ENCODE results near the gene SCD5. TPM values are rescaled to one million over a fixed set of nuclear protein-coding genes. Genes with fewer than 3 reads are reported as not detected.
"Not testable (repeated sequence)": the region's sequence is repeated elsewhere in the genome, so short reads cannot be mapped to it uniquely, and the experiment has no call there.

Gene SCD5
- 22.5 and 36.6 TPM in 2 replicates for total RNA-seq (ENCODE audit: low replicate concordance)
- long read RNA-seq, partial matches to known transcripts: 7 of 13 reads
- long read RNA-seq, other reads (novel, unspliced or antisense): 1 of 13 reads

DNA sequence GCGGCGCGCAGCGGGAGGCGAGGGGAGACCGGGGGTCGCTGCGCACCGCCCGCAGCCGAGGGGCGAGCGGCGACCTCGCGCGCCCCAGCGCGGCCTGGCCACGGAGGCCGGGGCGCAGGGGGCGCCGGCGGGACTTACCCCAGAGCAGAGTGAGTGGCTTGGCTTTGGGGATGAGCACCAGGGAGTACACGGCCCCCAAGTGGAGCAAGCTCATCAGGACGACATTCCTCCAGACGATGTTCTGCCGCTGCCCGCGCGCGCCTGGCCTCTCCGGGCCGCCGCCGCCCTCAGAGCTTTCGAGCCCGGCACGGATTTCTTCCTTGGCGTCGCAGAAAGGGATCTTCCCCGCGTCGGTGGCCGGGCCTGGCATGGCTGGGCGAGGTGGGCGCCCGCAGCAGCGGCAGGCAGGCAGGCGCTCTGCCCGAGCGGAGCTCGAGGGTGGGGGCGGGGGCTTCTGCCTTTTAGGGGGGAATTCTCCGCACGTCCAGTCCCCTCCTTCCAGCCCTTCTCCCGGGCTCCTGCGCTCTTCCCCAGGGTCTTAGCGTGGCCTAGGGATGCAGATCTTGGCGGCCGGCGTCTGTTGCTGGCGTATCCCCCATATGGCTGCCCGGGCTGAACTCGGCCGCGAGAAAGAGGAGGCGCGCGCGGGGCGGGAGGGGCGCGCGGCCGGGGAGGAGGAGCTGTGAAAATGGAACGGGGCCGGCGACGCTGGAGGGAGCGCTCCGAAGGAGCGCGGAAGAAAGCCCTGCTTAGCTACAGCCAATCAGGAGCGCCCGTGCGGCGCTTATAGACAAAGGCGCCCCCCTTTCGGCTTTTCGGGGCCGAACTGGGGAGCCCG lies at the start of gene SCD5:
Gene SCD5, minus strand, starts transcription at position 629 of the 838 bp plus-strand sequence. Its CDS starts 259 bp downstream, at position 370.
- H3K4me3 Mint-ChIP-seq: peak within 1 kb of the TSS; percentile 97

GRCh38 chr4:82842593-82842992 lies 44.0 kb upstream of the SCD5 start:
- no peak overlapping the region for H3K4me3 Mint-ChIP-seq
- DNase-seq (ENCODE audit: extremely low spot score, unreplicated experiment): no peak
- no peak overlapping the region for H3K27ac Mint-ChIP-seq
- no peaks in the 10 kb centered on the region for H3K27me3 Mint-ChIP-seq
- H3K4me1 Mint-ChIP-seq (ENCODE audit: unreplicated experiment): no peaks in the 10 kb centered on the region
- H3K36me3 Mint-ChIP-seq: peaks cover 40% of the 10 kb centered on the region
- no peaks in the 10 kb centered on the region for H3K9me3 Mint-ChIP-seq
- TF ChIP-seq CTCF (conservative IDR thresholded peaks at IDR 0.05): peak; percentile 66

More for the DNA sequence above, at the start of gene SCD5:
- H3K4me1 Mint-ChIP-seq (ENCODE audit: unreplicated experiment): peaks cover 22% of the 10 kb centered on the region
- H3K9me3 Mint-ChIP-seq: no peaks in the 10 kb centered on the region
- peak within 1 kb of the TSS; percentile 73 for H3K27ac Mint-ChIP-seq
- peaks cover 8% of the 10 kb centered on the region for H3K36me3 Mint-ChIP-seq
- TF ChIP-seq CTCF (conservative IDR thresholded peaks at IDR 0.05): no peak
- peaks cover 36% of the 10 kb centered on the region for H3K27me3 Mint-ChIP-seq
- peak; percentile 82 for DNase-seq (ENCODE audit: extremely low spot score, unreplicated experiment)

- Mint-ChIP-seq H3K4me3 (no peak overlapping the region), H3K27ac (no peak overlapping the region), H3K36me3 (peaks cover 31% of the 10 kb centered on the region), H3K9me3 (no peaks in the 10 kb centered on the region), H3K4me1 (ENCODE audit: unreplicated experiment) (no peaks in the 10 kb centered on the region), H3K27me3 (no peaks in the 10 kb centered on the region)
- no peak for DNase-seq (ENCODE audit: extremely low spot score, unreplicated experiment)
- no peak for TF ChIP-seq CTCF (conservative IDR thresholded peaks at IDR 0.05)
Observed at GRCh38 chr4:82839624-82840023, 41.0 kb upstream of the SCD5 start.

- H3K36me3 Mint-ChIP-seq: peaks cover 41% of the 10 kb centered on the region
- H3K9me3 Mint-ChIP-seq: peaks cover 5% of the 10 kb centered on the region
- H3K27ac Mint-ChIP-seq: peak overlapping the region; percentile 71
- no peaks in the 10 kb centered on the region for H3K27me3 Mint-ChIP-seq
- peak overlapping the region; percentile 25 for H3K4me3 Mint-ChIP-seq
- DNase-seq (ENCODE audit: extremely low spot score, unreplicated experiment): no peak
- peaks cover 5% of the 10 kb centered on the region for H3K4me1 Mint-ChIP-seq (ENCODE audit: unreplicated experiment)
- TF ChIP-seq CTCF (conservative IDR thresholded peaks at IDR 0.05): no peak
Observed at GRCh38 chr4:82833696-82834313, 35.2 kb upstream of the SCD5 start.

DNA sequence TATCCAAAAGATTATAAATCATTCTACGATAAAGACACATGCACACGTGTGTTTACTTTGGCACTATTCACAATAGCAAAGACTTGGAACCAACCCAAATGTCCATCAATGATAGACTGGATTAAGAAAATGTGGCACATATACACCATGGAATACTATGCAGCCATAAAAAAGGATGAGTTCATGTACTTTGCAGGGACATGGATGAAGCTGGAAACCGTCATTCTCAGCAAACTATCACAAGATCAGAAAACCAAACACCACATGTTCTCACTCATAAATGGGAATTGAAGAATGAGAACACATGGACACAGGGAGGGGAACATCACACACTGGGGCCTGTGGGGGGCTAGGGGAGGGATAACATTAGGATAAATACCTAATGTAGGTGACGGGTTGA lies 34.5 kb upstream of the SCD5 start:
- not testable (repeated sequence) for H3K4me1 Mint-ChIP-seq (ENCODE audit: unreplicated experiment); H3K27me3 Mint-ChIP-seq; H3K4me3 Mint-ChIP-seq; H3K9me3 Mint-ChIP-seq; DNase-seq (ENCODE audit: extremely low spot score, unreplicated experiment); H3K27ac Mint-ChIP-seq
- peaks cover 43% of the 10 kb centered on the region for H3K36me3 Mint-ChIP-seq

DNA sequence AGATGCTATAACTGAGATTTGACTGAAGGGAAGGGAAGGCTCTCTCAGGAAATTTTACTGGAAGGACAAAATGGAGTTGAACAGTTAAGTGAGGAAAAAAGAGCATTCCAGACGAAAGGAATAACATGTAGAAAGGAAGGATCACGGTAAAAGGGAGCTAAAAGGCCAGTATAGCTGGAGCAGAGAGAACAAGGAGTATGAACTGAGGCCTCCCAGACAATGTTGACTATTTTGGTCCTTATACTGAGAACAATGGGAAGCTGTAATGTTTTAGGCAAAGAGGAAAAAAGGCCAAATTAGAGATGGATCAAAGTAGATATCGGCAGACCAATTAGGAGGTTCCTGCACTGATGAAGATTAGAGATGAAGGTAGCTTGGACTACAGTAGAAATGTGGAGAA lies 26.8 kb upstream of the SCD5 start:
- no peak for DNase-seq (ENCODE audit: extremely low spot score, unreplicated experiment)
- Mint-ChIP-seq H3K9me3 (no peaks in the 10 kb centered on the region), H3K4me1 (ENCODE audit: unreplicated experiment) (no peaks in the 10 kb centered on the region), H3K4me3 (no peak overlapping the region), H3K27me3 (no peaks in the 10 kb centered on the region), H3K27ac (no peak overlapping the region), H3K36me3 (peaks cover 49% of the 10 kb centered on the region)
- TF ChIP-seq CTCF (conservative IDR thresholded peaks at IDR 0.05): no peak

All from type B pancreatic cell (in vitro differentiated cells).